Natural killer cell treated with Interleukin-12 subunit alpha and Interleukin-12 subunit beta and Interleukin-15 and Interleukin-18, amount 100 ng/mL, for 72 hours (primary cell): ENCODE data around the gene ZNF280D. TPM values are rescaled to one million over a fixed set of nuclear protein-coding genes. Genes with fewer than 3 reads are reported as not detected.

Experiments
- ATAC-seq, 2 donors: fragments of 150-1000 bp; cut with Tn5 transposase in 1 of 2; sonication (Bioruptor Pico), chemical (Tn5 transposase) in 1 of 2; 2 replicates each; pipeline ENCODE4 v1.10.0; 2021
- DNase-seq: peaks from one replicate; pipeline ENCODE4 v3.0.0; 2022; ENCODE audit warnings: low spot score
- H3K27ac Mint-ChIP-seq, 2 donors: 1 replicate in 1 of 2; 2 replicates in 1 of 2; pipeline ENCODE4 v1.8.0; 2022; ENCODE audit warnings: mixed read lengths in 2 of 2, mild to moderate bottlenecking in 1 of 2, moderate library complexity in 1 of 2
- H3K27me3 Mint-ChIP-seq, 2 donors: 1 replicate in 1 of 2; 2 replicates in 1 of 2; pipeline ENCODE4 v1.8.0; 2022; ENCODE audit warnings: mixed read lengths in 2 of 2
- H3K36me3 Mint-ChIP-seq: one replicate; pipeline ENCODE4 v1.8.0; 2022; ENCODE audit warnings: mixed read lengths
- H3K4me1 Mint-ChIP-seq, 2 donors: 1 replicate in 1 of 2; 2 replicates in 1 of 2; pipeline ENCODE4 v1.8.0; 2022; ENCODE audit warnings: low read depth in 2 of 2, mixed read lengths in 2 of 2, mild to moderate bottlenecking in 1 of 2
- H3K4me3 Mint-ChIP-seq: one replicate; pipeline ENCODE4 v1.8.0; 2022; ENCODE audit warnings: mixed read lengths
- H3K9me3 Mint-ChIP-seq: 2 replicates; pipeline ENCODE4 v1.8.0; 2022; ENCODE audit warnings: mixed read lengths
- total RNA-seq, 2 donors: library from RNA; stranded (reverse); gene quantifications; one replicate each; pipeline ENCODE4 v1.2.3, GENCODE V29; 2022

The ZNF280D gene
- total RNA-seq, 2 donors from 2014 or later, result 24.4 to 25.0 TPM

- ATAC-seq, result no peak
- Mint-ChIP-seq H3K27ac (no peak overlapping the region), H3K27me3 (no peaks in the 10 kb centered on the region)
Measured at GRCh38 chr15:56674857-56675256, 58.5 kb downstream of the ZNF280D start.

GRCh38 chr15:56672721-56673120 lies 60.6 kb downstream of the ZNF280D start:
- Mint-ChIP-seq H3K9me3 (no peaks in the 10 kb centered on the region), H3K36me3 (peaks cover 15% of the 10 kb centered on the region), H3K27me3 (no peaks in the 10 kb centered on the region), H3K27ac (no peak overlapping the region), H3K4me3 (no peak overlapping the region), H3K4me1 (peaks cover 0 to 7% of the 10 kb centered on the region in 2 donors)
- ATAC-seq (no peak), DNase-seq (no peak)

More at GRCh38 chr15:56674857-56675256, 58.5 kb downstream of the ZNF280D start:
- Mint-ChIP-seq H3K4me1 (peaks cover 0 to 7% of the 10 kb centered on the region in 2 donors), H3K4me3 (no peak overlapping the region), H3K36me3 (peaks cover 15% of the 10 kb centered on the region), H3K9me3 (no peaks in the 10 kb centered on the region)
- DNase-seq, result no peak

- DNase-seq (no peak), ATAC-seq (no peak)
- Mint-ChIP-seq H3K27me3 (no peaks in the 10 kb centered on the region), H3K4me3 (no peak overlapping the region), H3K4me1 (peaks cover 0 to 7% of the 10 kb centered on the region in 2 donors), H3K27ac (no peak overlapping the region), H3K36me3 (peaks cover 28% of the 10 kb centered on the region), H3K9me3 (no peaks in the 10 kb centered on the region)
Measured at GRCh38 chr15:56667517-56667916, 65.8 kb downstream of the ZNF280D start.

GRCh38 chr15:56660943-56661342 lies 72.4 kb downstream of the ZNF280D start:
- Mint-ChIP-seq H3K27ac (no peak overlapping the region), H3K9me3 (no peaks in the 10 kb centered on the region), H3K36me3 (peaks cover 44% of the 10 kb centered on the region), H3K4me3 (no peak overlapping the region), H3K27me3 (no peaks in the 10 kb centered on the region), H3K4me1 (peaks cover 3 to 10% of the 10 kb centered on the region in 2 donors)
- DNase-seq (no peak), ATAC-seq (no peak)

GRCh38 chr15:56659197-56659596 lies 74.1 kb downstream of the ZNF280D start:
- no peaks in the 10 kb centered on the region for H3K27me3 Mint-ChIP-seq
- no peak overlapping the region for H3K4me3 Mint-ChIP-seq
- peaks cover 3 to 10% of the 10 kb centered on the region in 2 donors for H3K4me1 Mint-ChIP-seq
- no peak overlapping the region for H3K27ac Mint-ChIP-seq
- no peak for DNase-seq
- H3K36me3 Mint-ChIP-seq, result peaks cover 30% of the 10 kb centered on the region
- H3K9me3 Mint-ChIP-seq, result no peaks in the 10 kb centered on the region
- no peak for ATAC-seq

- Mint-ChIP-seq H3K27ac (no peak overlapping the region), H3K27me3 (no peaks in the 10 kb centered on the region), H3K4me1 (peaks cover 3 to 8% of the 10 kb centered on the region in 2 donors), H3K4me3 (no peak overlapping the region), H3K36me3 (peaks cover 21% of the 10 kb centered on the region), H3K9me3 (no peaks in the 10 kb centered on the region)
- ATAC-seq (no peak), DNase-seq (no peak)
Measured at GRCh38 chr15:56654624-56655023, 78.7 kb downstream of the ZNF280D start.

- peaks cover 0 to 5% of the 10 kb centered on the region in 2 donors for H3K4me1 Mint-ChIP-seq
- no peak overlapping the region for H3K4me3 Mint-ChIP-seq
- no peaks in the 10 kb centered on the region for H3K9me3 Mint-ChIP-seq
- H3K36me3 Mint-ChIP-seq, result peaks cover 21% of the 10 kb centered on the region
- DNase-seq (no peak), ATAC-seq (no peak)
- H3K27me3 Mint-ChIP-seq, result no peaks in the 10 kb centered on the region
- no peak overlapping the region for H3K27ac Mint-ChIP-seq
Measured at GRCh38 chr15:56654216-56654615, 79.1 kb downstream of the ZNF280D start.

- H3K4me1 Mint-ChIP-seq, result peaks cover 0 to 5% of the 10 kb centered on the region in 2 donors
- H3K4me3 Mint-ChIP-seq, result no peak overlapping the region
- ATAC-seq (no peak), DNase-seq (no peak)
- H3K9me3 Mint-ChIP-seq, result no peaks in the 10 kb centered on the region
- no peaks in the 10 kb centered on the region for H3K27me3 Mint-ChIP-seq
- no peak overlapping the region for H3K27ac Mint-ChIP-seq
- H3K36me3 Mint-ChIP-seq, result peaks cover 21% of the 10 kb centered on the region
Measured at GRCh38 chr15:56653787-56654186, 79.5 kb downstream of the ZNF280D start.

- no peaks in the 10 kb centered on the region for H3K9me3 Mint-ChIP-seq
- no peak for DNase-seq
- no peak overlapping the region for H3K4me3 Mint-ChIP-seq
- peaks cover 0 to 5% of the 10 kb centered on the region in 2 donors for H3K4me1 Mint-ChIP-seq
- H3K36me3 Mint-ChIP-seq, result peaks cover 20% of the 10 kb centered on the region
- no peak for ATAC-seq
- no peak overlapping the region for H3K27ac Mint-ChIP-seq
- H3K27me3 Mint-ChIP-seq, result no peaks in the 10 kb centered on the region
Measured at GRCh38 chr15:56653107-56653506, 80.2 kb downstream of the ZNF280D start.

- no peaks in the 10 kb centered on the region for H3K27me3 Mint-ChIP-seq
- DNase-seq, result no peak
- H3K4me3 Mint-ChIP-seq, result no peak overlapping the region
- no peak for ATAC-seq
- no peak overlapping the region for H3K27ac Mint-ChIP-seq
- peaks cover 3% of the 10 kb centered on the region for H3K36me3 Mint-ChIP-seq
- H3K9me3 Mint-ChIP-seq, result no peaks in the 10 kb centered on the region
- no peaks in the 10 kb centered on the region for H3K4me1 Mint-ChIP-seq
Measured at GRCh38 chr15:56648311-56648710, 85.0 kb downstream of the ZNF280D start.

GRCh38 chr15:56640549-56640948 lies 92.8 kb downstream of the ZNF280D start:
- Mint-ChIP-seq H3K36me3 (no peaks in the 10 kb centered on the region), H3K4me3 (no peak overlapping the region), H3K27me3 (no peaks in the 10 kb centered on the region), H3K9me3 (no peaks in the 10 kb centered on the region), H3K27ac (no peak overlapping the region), H3K4me1 (peaks cover 2 to 5% of the 10 kb centered on the region in 2 donors)
- DNase-seq (no peak), ATAC-seq (no peak)

GRCh38 chr15:56640127-56640526 lies 93.2 kb downstream of the ZNF280D start:
- no peaks in the 10 kb centered on the region for H3K9me3 Mint-ChIP-seq
- H3K4me3 Mint-ChIP-seq, result no peak overlapping the region
- H3K4me1 Mint-ChIP-seq, result peaks cover 2 to 5% of the 10 kb centered on the region in 2 donors
- no peaks in the 10 kb centered on the region for H3K27me3 Mint-ChIP-seq
- no peak for DNase-seq
- H3K36me3 Mint-ChIP-seq, result no peaks in the 10 kb centered on the region
- no peak overlapping the region for H3K27ac Mint-ChIP-seq
- no peak for ATAC-seq

GRCh38 chr15:56639631-56640030 lies 93.7 kb downstream of the ZNF280D start:
- H3K27me3 Mint-ChIP-seq, result no peaks in the 10 kb centered on the region
- no peaks in the 10 kb centered on the region for H3K36me3 Mint-ChIP-seq
- ATAC-seq (no peak), DNase-seq (no peak)
- no peaks in the 10 kb centered on the region for H3K9me3 Mint-ChIP-seq
- H3K4me1 Mint-ChIP-seq, result peaks cover 2 to 5% of the 10 kb centered on the region in 2 donors
- H3K27ac Mint-ChIP-seq, result no peak overlapping the region
- H3K4me3 Mint-ChIP-seq, result no peak overlapping the region

GRCh38 chr15:56631765-56632164 lies 101.5 kb downstream of the ZNF280D start:
- Mint-ChIP-seq H3K27me3 (no peaks in the 10 kb centered on the region), H3K4me3 (no peak overlapping the region), H3K4me1 (peaks cover 2 to 5% of the 10 kb centered on the region in 2 donors), H3K36me3 (peaks cover 6% of the 10 kb centered on the region), H3K9me3 (no peaks in the 10 kb centered on the region), H3K27ac (no peak overlapping the region)
- no peak for DNase-seq
- no peak for ATAC-seq

GRCh38 chr15:56628893-56629532 lies 104.3 kb downstream of the ZNF280D start:
- no peaks in the 10 kb centered on the region for H3K27me3 Mint-ChIP-seq
- no peaks in the 10 kb centered on the region for H3K4me1 Mint-ChIP-seq
- H3K36me3 Mint-ChIP-seq, result peaks cover 6% of the 10 kb centered on the region

More at GRCh38 chr15:56628893-56629532, 104.3 kb downstream of the ZNF280D start:
- no peak for DNase-seq
- Mint-ChIP-seq H3K27ac (no peak overlapping the region), H3K9me3 (no peaks in the 10 kb centered on the region), H3K4me3 (no peak overlapping the region)
- no peak for ATAC-seq
